Measurements from ENCODE around the gene CLSTN2.

GRCh38 chr3:140180603-140181002 is 245.6 kb downstream of the CLSTN2 start:
- TF ChIP-seq CTCF (IDR thresholded peaks at IDR 0.05; ENCODE audit: low read depth, low read length, poor library complexity, severe bottlenecking) (no peak), EZH2phosphoT487 (IDR thresholded peaks at IDR 0.05; ENCODE audit: borderline replicate concordance, low read length) (no peak)

Measured in DOHH2 (cell line).